ENCODE results near the gene KCNRG. TPM values are rescaled to one million over a fixed set of nuclear protein-coding genes. Genes with fewer than 3 reads are reported as not detected.

Gene KCNRG
- polyA plus RNA-seq (2013), result 0.71 TPM

- POLR2A ChIA-PET, result interaction anchor here (0.6 kb wide), 1 partner anchor 943 kb away, joined by 3 read pairs; no protein-coding TSS in a partner anchor
- Histone ChIP-seq H3K36me3 (ENCODE audit: control insufficient read depth in 4 of 4, insufficient read depth in 4 of 4, low read length in 3 of 4) (peaks cover 14 to 57% (median 38%) of the 10 kb centered on the region in 4 experiments), H3K4me3 (ENCODE audit: control insufficient read depth in 1 of 7, extremely low read depth in 1 of 7, insufficient read depth in 4 of 7, low read depth in 2 of 7, low read length in 6 of 7) (no peak within 1 kb of the TSS), H3K27ac (ENCODE audit: insufficient read depth in 1 of 2, low read depth in 1 of 2, low read length in 2 of 2, poor library complexity in 1 of 2, severe bottlenecking in 2 of 2) (no peak within 1 kb of the TSS), H3K27me3 (replicated peaks in 2 of 5; ENCODE audit: control insufficient read depth in 4 of 5, insufficient read depth in 5 of 5, low read length in 4 of 5) (no peaks in the 10 kb centered on the region), H3K9me3 (ENCODE audit: control extremely low read depth in 1 of 5, control insufficient read depth in 4 of 5, insufficient read depth in 2 of 5, low read depth in 1 of 5, low read length in 4 of 5) (no peaks in the 10 kb centered on the region), H3K4me1 (ENCODE audit: control extremely low read depth in 1 of 4, control insufficient read depth in 4 of 4, insufficient read depth in 4 of 4, low read length in 3 of 4) (peaks cover 0 to 5% (median 0%) of the 10 kb centered on the region in 4 experiments)
- 67% methylated on average over 3 of the region's 5 CpGs for WGBS (ENCODE audit: insufficient coverage)
- CTCF ChIA-PET, result interaction anchor here (0.7 to 3.0 kb wide), 3 partner anchors 13 to 64 kb away, joined by 3 to 21 read pairs (median 3); partner anchors contain the start of gene TRIM13
- DNase-seq, result peak in 2 of 3 donors; percentile 27 to 34
These were observed at the start of gene KCNRG for GRCh38 chr13:50015258-50015657. Gene KCNRG, plus strand, starts transcription at chr13:50015444. Its CDS starts 50 bp downstream, at chr13:50015494.

DNA sequence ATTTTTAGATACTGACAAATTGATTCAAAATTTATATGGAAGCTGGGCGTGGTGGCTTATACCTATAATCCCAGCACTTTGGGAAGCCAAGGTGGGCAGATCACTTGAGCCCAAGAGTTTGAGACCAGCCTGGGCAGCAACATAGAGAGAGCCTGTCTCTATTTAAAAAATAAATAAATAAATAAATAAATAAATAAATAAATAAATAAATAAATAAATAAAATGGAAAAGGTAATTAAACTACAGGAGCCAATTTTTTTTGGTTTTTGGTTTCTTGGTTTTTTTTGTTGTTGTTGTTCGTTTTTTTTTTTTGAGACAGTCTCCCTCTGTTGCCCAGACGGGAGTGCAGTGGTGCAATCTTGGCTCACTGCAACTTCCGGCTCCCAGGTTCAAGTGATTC is 47.8 kb upstream of the KCNRG start:
- ChIA-PET POLR2A (interaction anchor here (0.7 kb wide), 1 partner anchor 134 kb away, joined by 4 read pairs; no protein-coding TSS in a partner anchor), CTCF (no interaction called here)
- WGBS (ENCODE audit: insufficient coverage), result no CpG with 5 or more reads among the region's 4 CpGs
- H3K27me3 ChIP-seq (replicated peaks in 2 of 5; ENCODE audit: control insufficient read depth in 4 of 5, insufficient read depth in 5 of 5, low read length in 4 of 5), result no peaks in the 10 kb centered on the region
- H3K36me3 ChIP-seq (ENCODE audit: control insufficient read depth in 4 of 4, insufficient read depth in 4 of 4, low read length in 3 of 4), result no peaks in the 10 kb centered on the region
- H3K4me1 ChIP-seq (ENCODE audit: control extremely low read depth in 1 of 4, control insufficient read depth in 4 of 4, insufficient read depth in 4 of 4, low read length in 3 of 4), result no peaks in the 10 kb centered on the region
- H3K27ac ChIP-seq (ENCODE audit: insufficient read depth in 1 of 2, low read depth in 1 of 2, low read length in 2 of 2, poor library complexity in 1 of 2, severe bottlenecking in 2 of 2), result no peak overlapping the region
- peaks cover 0 to 24% (median 0%) of the 10 kb centered on the region in 5 experiments for H3K9me3 ChIP-seq (ENCODE audit: control extremely low read depth in 1 of 5, control insufficient read depth in 4 of 5, insufficient read depth in 2 of 5, low read depth in 1 of 5, low read length in 4 of 5)
- no peak for DNase-seq
- H3K4me3 ChIP-seq (ENCODE audit: control insufficient read depth in 1 of 7, extremely low read depth in 1 of 7, insufficient read depth in 4 of 7, low read depth in 2 of 7, low read length in 6 of 7), result no peak overlapping the region

- CTCF ChIA-PET, result interaction anchor here (0.8 to 1.6 kb wide), 5 partner anchors 36 to 939 kb away, joined by 3 to 4 read pairs (median 3); partner anchors contain the start of gene SPRYD7
- Histone ChIP-seq H3K27me3 (replicated peaks in 2 of 5; ENCODE audit: control insufficient read depth in 4 of 5, insufficient read depth in 5 of 5, low read length in 4 of 5) (no peaks in the 10 kb centered on the region), H3K4me3 (ENCODE audit: control insufficient read depth in 1 of 7, extremely low read depth in 1 of 7, insufficient read depth in 4 of 7, low read depth in 2 of 7, low read length in 6 of 7) (no peak overlapping the region), H3K9me3 (ENCODE audit: control extremely low read depth in 1 of 5, control insufficient read depth in 4 of 5, insufficient read depth in 2 of 5, low read depth in 1 of 5, low read length in 4 of 5) (no peaks in the 10 kb centered on the region), H3K4me1 (ENCODE audit: control extremely low read depth in 1 of 4, control insufficient read depth in 4 of 4, insufficient read depth in 4 of 4, low read length in 3 of 4) (peaks cover 0 to 17% (median 5%) of the 10 kb centered on the region in 4 experiments), H3K27ac (ENCODE audit: insufficient read depth in 1 of 2, low read depth in 1 of 2, low read length in 2 of 2, poor library complexity in 1 of 2, severe bottlenecking in 2 of 2) (no peak overlapping the region), H3K36me3 (ENCODE audit: control insufficient read depth in 4 of 4, insufficient read depth in 4 of 4, low read length in 3 of 4) (no peaks in the 10 kb centered on the region)
- 93% methylated on average over 2 of the region's 4 CpGs for WGBS (ENCODE audit: insufficient coverage)
- POLR2A ChIA-PET, result no interaction called here
- DNase-seq, result no peak
These were observed 42.5 kb upstream of the KCNRG start for GRCh38 chr13:49972709-49973108.

DNA sequence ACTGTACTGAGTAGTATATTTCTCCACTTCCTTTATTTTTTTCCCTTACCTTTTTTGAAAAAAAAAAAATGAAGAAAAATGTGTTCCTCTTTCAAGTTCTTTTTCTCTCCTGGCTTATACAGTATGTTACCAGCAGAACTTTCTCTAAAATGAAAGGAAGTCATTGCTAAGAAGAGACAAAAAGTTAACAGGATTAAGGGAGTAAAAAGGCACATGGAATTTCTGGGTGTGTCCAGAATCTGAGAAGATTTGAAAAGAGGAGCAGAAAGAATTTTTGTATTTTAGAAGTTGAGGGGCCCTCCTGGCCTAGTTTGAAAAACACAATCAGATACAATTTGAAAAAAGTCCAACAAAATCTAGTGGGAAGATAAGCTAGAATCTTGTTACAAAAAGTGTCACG is 39.4 kb upstream of the KCNRG start:
- peaks cover 0 to 28% (median 10%) of the 10 kb centered on the region in 4 experiments for H3K4me1 ChIP-seq (ENCODE audit: control extremely low read depth in 1 of 4, control insufficient read depth in 4 of 4, insufficient read depth in 4 of 4, low read length in 3 of 4)
- no peak overlapping the region for H3K4me3 ChIP-seq (ENCODE audit: control insufficient read depth in 1 of 7, extremely low read depth in 1 of 7, insufficient read depth in 4 of 7, low read depth in 2 of 7, low read length in 6 of 7)
- ChIA-PET CTCF (interaction anchor here (0.8 to 6.3 kb wide), 23 partner anchors 8 to 1096 kb away, joined by 3 to 36 read pairs (median 4); partner anchors contain the start of genes RNASEH2B and TRIM13), POLR2A (no interaction called here)
- no peaks in the 10 kb centered on the region for H3K36me3 ChIP-seq (ENCODE audit: control insufficient read depth in 4 of 4, insufficient read depth in 4 of 4, low read length in 3 of 4)
- H3K27me3 ChIP-seq (replicated peaks in 2 of 5; ENCODE audit: control insufficient read depth in 4 of 5, insufficient read depth in 5 of 5, low read length in 4 of 5), result no peaks in the 10 kb centered on the region
- DNase-seq, result no peak
- H3K9me3 ChIP-seq (ENCODE audit: control extremely low read depth in 1 of 5, control insufficient read depth in 4 of 5, insufficient read depth in 2 of 5, low read depth in 1 of 5, low read length in 4 of 5), result no peaks in the 10 kb centered on the region
- no peak overlapping the region for H3K27ac ChIP-seq (ENCODE audit: insufficient read depth in 1 of 2, low read depth in 1 of 2, low read length in 2 of 2, poor library complexity in 1 of 2, severe bottlenecking in 2 of 2)
- no CpG with 5 or more reads among the region's 1 CpG for WGBS (ENCODE audit: insufficient coverage)

GRCh38 chr13:49976314-49977258 is 38.7 kb upstream of the KCNRG start:
- DNase-seq, result peak; percentile 81 to 89 (median 84)
- ChIA-PET POLR2A (interaction anchor here (1.5 kb wide), 1 partner anchor 151 kb away, joined by 3 read pairs; no protein-coding TSS in a partner anchor), CTCF (interaction anchor here (0.6 to 6.3 kb wide), 26 partner anchors 11 to 1095 kb away, joined by 3 to 36 read pairs (median 4); partner anchors contain the start of genes RNASEH2B and TRIM13)
- no peak overlapping the region for H3K4me3 ChIP-seq (ENCODE audit: control insufficient read depth in 1 of 7, extremely low read depth in 1 of 7, insufficient read depth in 4 of 7, low read depth in 2 of 7, low read length in 6 of 7)
- no peaks in the 10 kb centered on the region for H3K36me3 ChIP-seq (ENCODE audit: control insufficient read depth in 4 of 4, insufficient read depth in 4 of 4, low read length in 3 of 4)
- WGBS (ENCODE audit: insufficient coverage), result 53% methylated on average over 7 of the region's 8 CpGs
- H3K4me1 ChIP-seq (ENCODE audit: control extremely low read depth in 1 of 4, control insufficient read depth in 4 of 4, insufficient read depth in 4 of 4, low read length in 3 of 4), result peaks cover 0 to 28% (median 10%) of the 10 kb centered on the region in 4 experiments
- no peaks in the 10 kb centered on the region for H3K9me3 ChIP-seq (ENCODE audit: control extremely low read depth in 1 of 5, control insufficient read depth in 4 of 5, insufficient read depth in 2 of 5, low read depth in 1 of 5, low read length in 4 of 5)
- no peak overlapping the region for H3K27ac ChIP-seq (ENCODE audit: insufficient read depth in 1 of 2, low read depth in 1 of 2, low read length in 2 of 2, poor library complexity in 1 of 2, severe bottlenecking in 2 of 2)
- no peaks in the 10 kb centered on the region for H3K27me3 ChIP-seq (replicated peaks in 2 of 5; ENCODE audit: control insufficient read depth in 4 of 5, insufficient read depth in 5 of 5, low read length in 4 of 5)

DNA sequence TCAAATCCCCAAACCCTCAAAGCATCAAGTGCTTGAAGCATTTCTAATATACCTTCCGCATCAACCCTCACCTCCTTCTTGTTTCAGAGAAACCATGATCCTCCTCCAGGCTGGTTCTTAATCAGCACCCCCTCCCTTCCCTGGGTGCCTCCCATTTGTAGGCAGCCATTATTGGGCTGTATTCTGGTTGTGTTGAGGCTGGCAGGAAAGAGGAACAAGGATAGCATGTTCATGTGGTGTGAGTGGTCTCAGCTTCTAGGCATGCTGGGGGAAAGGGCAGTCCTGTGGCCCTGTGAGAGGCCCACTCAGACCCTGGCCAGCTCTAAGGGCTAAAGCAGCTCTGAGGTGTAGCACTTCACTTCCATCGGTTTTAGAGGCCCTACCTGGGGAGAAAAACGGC is 37.3 kb upstream of the KCNRG start:
- no peaks in the 10 kb centered on the region for H3K36me3 ChIP-seq (ENCODE audit: control insufficient read depth in 4 of 4, insufficient read depth in 4 of 4, low read length in 3 of 4)
- H3K4me3 ChIP-seq (ENCODE audit: control insufficient read depth in 1 of 7, extremely low read depth in 1 of 7, insufficient read depth in 4 of 7, low read depth in 2 of 7, low read length in 6 of 7), result peak overlapping the region in 1 of 7 experiments; percentile 12
- no peaks in the 10 kb centered on the region for H3K27me3 ChIP-seq (replicated peaks in 2 of 5; ENCODE audit: control insufficient read depth in 4 of 5, insufficient read depth in 5 of 5, low read length in 4 of 5)
- peaks cover 0 to 28% (median 10%) of the 10 kb centered on the region in 4 experiments for H3K4me1 ChIP-seq (ENCODE audit: control extremely low read depth in 1 of 4, control insufficient read depth in 4 of 4, insufficient read depth in 4 of 4, low read length in 3 of 4)
- CTCF ChIA-PET, result interaction anchor here (0.6 to 6.3 kb wide), 10 partner anchors 14 to 1094 kb away, joined by 3 to 36 read pairs (median 4); no protein-coding TSS in a partner anchor
- 85% methylated on average over 3 of the region's 3 CpGs for WGBS (ENCODE audit: insufficient coverage)
- no peak overlapping the region for H3K27ac ChIP-seq (ENCODE audit: insufficient read depth in 1 of 2, low read depth in 1 of 2, low read length in 2 of 2, poor library complexity in 1 of 2, severe bottlenecking in 2 of 2)
- H3K9me3 ChIP-seq (ENCODE audit: control extremely low read depth in 1 of 5, control insufficient read depth in 4 of 5, insufficient read depth in 2 of 5, low read depth in 1 of 5, low read length in 4 of 5), result no peaks in the 10 kb centered on the region
- POLR2A ChIA-PET, result interaction anchor here (1.7 kb wide), 1 partner anchor 19 kb away, joined by 7 read pairs; the partner anchor contains the start of gene TRIM13
- DNase-seq, result peak in 2 of 3 donors; percentile 16 to 24

Data from common myeloid progenitor, CD34-positive (primary cell).